ENCODE measurements around the gene B4GALT2.

- TF ChIP-seq RAD21 (CRISPR knock-in tag; conservative IDR thresholded peaks at IDR 0.05 in 1 of 2, IDR thresholded peaks at IDR 0.05 in 1 of 2): no peak
- no peak for TF ChIP-seq GMEB1 (CRISPR knock-in tag; IDR thresholded peaks at IDR 0.05)
- no peak for TF ChIP-seq ZBTB17 (CRISPR knock-in tag; IDR thresholded peaks at IDR 0.05)
- TF ChIP-seq EZH2 (IDR thresholded peaks at IDR 0.05; ENCODE audit: borderline replicate concordance, low read depth, low read length): no peak
- TF ChIP-seq CTCF (IDR thresholded peaks at IDR 0.05 in 2 of 3, conservative IDR thresholded peaks at IDR 0.05 in 1 of 3; ENCODE audit: insufficient read depth in 2 of 3, low read depth in 1 of 3, low read length in 3 of 3): no peak
Observed at GRCh38 chr1:44034423-44034822, 55.4 kb downstream of the B4GALT2 start.

All from K562 (cell line).